HL-60 (cell line): Measurements from ENCODE around the gene HMOX2.

ENCODE experiments used
- CTCF ChIP-seq: IDR thresholded peaks from one replicate; pipeline ENCODE4 v1.5.1; 2011; ENCODE audit warnings: low read length, control low read depth, inconsistent platforms; ENCODE audit not compliant: insufficient read depth
- GABPA ChIP-seq: IDR thresholded peaks from 2 replicates; pipeline ENCODE4 v1.6.1; 2012; ENCODE audit warnings: low read depth
- POLR2AphosphoS5 ChIP-seq: IDR thresholded peaks from 2 replicates; pipeline ENCODE4 v1.6.1; 2012; ENCODE audit warnings: low read depth
- REST ChIP-seq: IDR thresholded peaks from 2 replicates; pipeline ENCODE4 v1.6.1; 2012; ENCODE audit warnings: low read depth; ENCODE audit not compliant: insufficient replicate concordance

GRCh38 chr16:4471869-4472268 is 4.3 kb upstream of the HMOX2 start:
- TF ChIP-seq REST, result no peak
- no peak for TF ChIP-seq CTCF
- TF ChIP-seq POLR2AphosphoS5, result no peak
- TF ChIP-seq GABPA, result no peak
